ENCODE data around the gene UBAC1.
A peak's percentile ranks its signal among the peaks of the same experiment; 100 is the strongest.

Gene UBAC1, protein sequence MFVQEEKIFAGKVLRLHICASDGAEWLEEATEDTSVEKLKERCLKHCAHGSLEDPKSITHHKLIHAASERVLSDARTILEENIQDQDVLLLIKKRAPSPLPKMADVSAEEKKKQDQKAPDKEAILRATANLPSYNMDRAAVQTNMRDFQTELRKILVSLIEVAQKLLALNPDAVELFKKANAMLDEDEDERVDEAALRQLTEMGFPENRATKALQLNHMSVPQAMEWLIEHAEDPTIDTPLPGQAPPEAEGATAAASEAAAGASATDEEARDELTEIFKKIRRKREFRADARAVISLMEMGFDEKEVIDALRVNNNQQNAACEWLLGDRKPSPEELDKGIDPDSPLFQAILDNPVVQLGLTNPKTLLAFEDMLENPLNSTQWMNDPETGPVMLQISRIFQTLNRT

DNA sequence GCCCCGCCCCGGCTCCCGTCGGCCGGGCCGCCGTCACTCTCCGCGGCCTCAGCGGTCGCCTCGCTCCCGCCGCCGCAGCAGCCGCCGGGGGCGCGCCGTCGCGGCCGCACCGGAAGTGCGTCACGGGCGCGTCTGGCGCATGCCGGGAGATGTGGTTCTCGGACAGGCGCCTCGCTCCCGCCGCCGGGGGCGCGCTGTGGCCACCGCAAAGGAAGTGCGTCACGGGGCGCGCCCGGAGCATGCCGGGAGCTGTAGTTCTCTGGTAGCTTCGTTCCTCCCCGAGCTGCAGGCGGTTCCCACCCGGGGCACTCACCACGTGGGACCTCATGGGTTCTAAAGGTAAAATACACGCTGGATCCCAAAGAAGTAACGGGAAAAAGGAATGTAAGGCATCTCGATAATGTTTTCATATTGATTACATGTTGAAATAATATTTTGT is at the start of gene UBAC1:
TSS of gene UBAC1 (minus strand) at position 97 of the 439 bp plus-strand sequence. CDS start 211 bp downstream, outside the sequence.
- Mint-ChIP-seq H3K27me3 (peaks cover 7% of the 10 kb centered on the region), H3K9me3 (no peaks in the 10 kb centered on the region), H3K4me3 (peak within 1 kb of the TSS; percentile 91 to 95), H3K4me1 (peaks cover 44% of the 10 kb centered on the region), H3K27ac (peak within 1 kb of the TSS; percentile 75 to 85)
- ATAC-seq (peak; percentile 94), DNase-seq (peak; percentile 95 to 96)

DNA sequence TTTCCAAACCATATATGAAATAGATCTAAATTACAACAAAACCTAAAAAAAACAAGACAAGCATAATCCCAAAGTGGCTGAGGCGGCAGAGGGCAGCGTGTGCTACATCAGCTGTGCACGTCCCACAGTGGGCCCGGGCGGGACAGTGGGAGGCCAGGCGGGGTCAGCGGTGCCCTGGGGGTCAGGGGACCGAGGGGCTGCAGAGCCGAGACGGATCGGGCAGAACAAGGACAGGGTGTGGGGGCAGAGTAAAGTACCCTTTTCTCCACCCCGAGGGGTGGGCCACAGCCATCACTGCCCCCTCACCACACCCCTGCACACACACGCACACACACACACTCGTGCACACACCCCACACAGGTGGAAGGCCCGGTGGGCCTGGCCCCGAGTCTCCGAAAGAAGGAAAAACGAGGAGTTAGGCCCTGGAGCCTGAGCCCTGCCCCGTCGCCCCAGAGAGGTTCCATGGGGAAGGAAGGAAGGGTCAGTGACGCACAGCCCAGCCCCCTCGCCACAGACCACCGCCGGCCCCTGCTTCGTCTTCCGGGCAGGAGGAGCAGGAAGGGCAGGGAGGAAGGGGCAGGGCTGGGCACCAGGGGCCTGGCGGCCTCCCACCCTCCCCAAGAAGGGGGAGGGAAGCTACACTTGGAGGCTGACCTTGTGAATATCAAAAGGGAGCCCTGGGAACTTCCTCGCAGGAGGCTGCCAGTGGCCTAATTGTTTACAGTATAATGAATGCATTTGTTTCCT is 49.6 kb upstream of the UBAC1 start:
- no peaks in the 10 kb centered on the region for H3K9me3 Mint-ChIP-seq
- no peak overlapping the region for H3K27ac Mint-ChIP-seq
- H3K27me3 Mint-ChIP-seq: no peaks in the 10 kb centered on the region
- peak; percentile 16 for ATAC-seq
- no peaks in the 10 kb centered on the region for H3K4me1 Mint-ChIP-seq
- DNase-seq: no peak
- H3K4me3 Mint-ChIP-seq: no peak overlapping the region

- Mint-ChIP-seq H3K4me3 (no peak overlapping the region), H3K27me3 (no peaks in the 10 kb centered on the region), H3K9me3 (no peaks in the 10 kb centered on the region), H3K27ac (no peak overlapping the region), H3K4me1 (no peaks in the 10 kb centered on the region)
- no peak for DNase-seq
- ATAC-seq: peak; percentile 24
These were observed 49.0 kb upstream of the UBAC1 start for GRCh38 chr9:136010176-136010575.

DNA sequence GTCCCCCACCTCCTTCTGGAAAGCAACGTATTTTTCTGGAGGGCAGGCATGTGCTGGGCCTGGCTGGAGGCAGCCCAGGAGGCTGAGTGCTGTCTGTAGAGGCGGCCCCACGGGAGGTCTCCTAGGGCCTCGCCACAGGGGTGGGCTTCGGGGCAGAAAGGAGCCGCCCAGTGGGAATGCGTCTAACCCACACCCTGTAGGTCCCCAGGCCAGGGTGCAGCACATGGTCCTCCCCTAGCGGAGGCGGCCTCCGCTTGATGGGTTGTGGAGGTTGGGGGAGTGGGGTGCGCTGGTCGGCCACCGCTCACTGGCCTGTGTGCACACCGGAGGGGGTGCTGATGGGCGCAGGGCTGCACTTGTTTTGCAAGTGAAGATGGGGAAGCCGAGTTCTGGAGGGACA is 48.3 kb upstream of the UBAC1 start:
- no peak for DNase-seq

DNA sequence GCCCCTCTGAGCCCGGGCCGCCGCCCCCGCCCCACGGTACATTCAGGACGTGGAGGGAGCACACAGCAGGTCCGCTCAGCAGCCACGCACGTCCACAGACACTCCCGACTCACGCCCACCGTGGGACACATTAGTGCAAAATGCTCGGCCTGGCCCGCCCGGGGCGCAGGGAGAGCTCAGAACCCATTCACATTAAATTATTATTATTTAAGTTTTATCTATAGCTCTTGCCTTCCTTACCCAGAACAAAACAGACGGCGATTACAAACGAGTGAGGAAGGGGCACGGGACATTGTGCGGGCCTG is 47.5 kb upstream of the UBAC1 start:
- no peaks in the 10 kb centered on the region for H3K27me3 Mint-ChIP-seq
- H3K27ac Mint-ChIP-seq: no peak overlapping the region
- H3K9me3 Mint-ChIP-seq: no peaks in the 10 kb centered on the region
- H3K4me3 Mint-ChIP-seq: no peak overlapping the region
- no peak for ATAC-seq
- DNase-seq: no peak
- H3K4me1 Mint-ChIP-seq: no peaks in the 10 kb centered on the region

More for the DNA sequence above, 48.3 kb upstream of the UBAC1 start:
- no peak overlapping the region for H3K27ac Mint-ChIP-seq
- no peaks in the 10 kb centered on the region for H3K9me3 Mint-ChIP-seq
- no peaks in the 10 kb centered on the region for H3K4me1 Mint-ChIP-seq
- peak; percentile 29 for ATAC-seq
- no peak overlapping the region for H3K4me3 Mint-ChIP-seq
- no peaks in the 10 kb centered on the region for H3K27me3 Mint-ChIP-seq

DNA sequence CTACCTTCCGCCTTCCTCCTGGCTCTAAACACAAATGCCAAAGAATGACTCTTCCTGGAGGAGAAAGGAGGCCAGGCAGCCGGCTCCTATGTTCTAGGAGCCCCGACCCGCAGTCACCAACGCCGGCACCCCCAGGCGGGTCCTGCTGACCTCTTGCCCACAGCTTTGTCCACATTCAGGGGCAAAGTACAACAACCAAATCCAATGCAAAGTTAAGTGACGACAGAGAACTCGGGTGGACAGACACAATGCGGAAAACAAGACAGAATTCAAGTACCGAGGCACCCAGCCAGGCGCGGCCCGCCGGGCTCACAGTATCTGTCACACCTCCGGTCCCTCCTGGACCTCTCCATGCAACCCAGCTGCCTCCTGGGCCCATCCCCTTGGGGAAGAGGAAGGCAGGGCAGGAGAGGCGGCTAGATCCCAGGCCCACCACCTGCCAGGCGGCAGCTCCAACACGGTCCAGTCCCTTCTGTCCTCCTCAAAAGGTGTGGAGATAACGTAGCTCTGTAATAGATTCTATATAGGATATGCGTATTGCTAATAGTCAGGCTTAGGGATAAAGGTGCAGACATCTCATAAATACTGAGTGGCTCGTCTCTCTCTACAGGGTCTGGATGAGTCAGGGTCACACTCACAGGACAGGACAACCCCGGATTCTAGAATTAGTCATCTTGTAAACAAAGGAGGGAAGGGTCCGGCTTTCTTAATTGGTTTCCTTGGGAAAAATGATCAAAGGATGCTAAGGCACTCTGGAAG is 46.9 kb upstream of the UBAC1 start:
- Mint-ChIP-seq H3K27ac (no peak overlapping the region), H3K4me1 (no peaks in the 10 kb centered on the region), H3K9me3 (no peaks in the 10 kb centered on the region), H3K4me3 (no peak overlapping the region), H3K27me3 (no peaks in the 10 kb centered on the region)
- DNase-seq (no peak), ATAC-seq (no peak)

GRCh38 chr9:136007276-136007933 is 46.2 kb upstream of the UBAC1 start:
- Mint-ChIP-seq H3K27me3 (no peaks in the 10 kb centered on the region), H3K4me1 (no peaks in the 10 kb centered on the region), H3K9me3 (no peaks in the 10 kb centered on the region), H3K4me3 (no peak overlapping the region), H3K27ac (peak overlapping the region in 1 of 2 donors; percentile 9)
- DNase-seq (no peak), ATAC-seq (no peak)

DNA sequence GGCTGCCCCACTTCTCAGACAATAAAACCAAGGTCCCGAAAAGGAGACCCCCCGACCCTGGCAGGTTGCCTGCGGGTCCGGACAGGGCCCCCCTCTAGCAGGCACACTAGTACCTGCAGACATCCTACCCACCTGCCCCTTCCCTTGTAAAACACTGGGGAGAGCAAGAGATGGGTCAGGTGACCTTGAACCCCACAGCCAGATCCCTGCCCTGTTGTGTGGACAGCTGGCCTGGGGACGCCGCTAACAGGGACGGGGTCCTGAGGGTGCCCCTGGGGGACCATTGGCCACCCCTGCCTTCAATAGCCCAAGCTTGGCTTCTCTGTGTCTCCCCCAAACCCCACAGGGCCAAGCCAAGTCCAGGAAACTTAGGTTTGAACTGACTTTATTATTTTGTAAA is 45.0 kb upstream of the UBAC1 start:
- H3K4me1 Mint-ChIP-seq: no peaks in the 10 kb centered on the region
- H3K27ac Mint-ChIP-seq: no peak overlapping the region
- H3K27me3 Mint-ChIP-seq: no peaks in the 10 kb centered on the region
- H3K9me3 Mint-ChIP-seq: no peaks in the 10 kb centered on the region
- DNase-seq (no peak), ATAC-seq (no peak)
- H3K4me3 Mint-ChIP-seq: no peak overlapping the region

- ATAC-seq (no peak), DNase-seq (no peak)
- no peak overlapping the region for H3K27ac Mint-ChIP-seq
- no peak overlapping the region for H3K4me3 Mint-ChIP-seq
- no peaks in the 10 kb centered on the region for H3K27me3 Mint-ChIP-seq
- no peaks in the 10 kb centered on the region for H3K9me3 Mint-ChIP-seq
- no peaks in the 10 kb centered on the region for H3K4me1 Mint-ChIP-seq
These were observed 43.5 kb upstream of the UBAC1 start for GRCh38 chr9:136004712-136005111.

- no peak for ATAC-seq
- no peaks in the 10 kb centered on the region for H3K4me1 Mint-ChIP-seq
- H3K27me3 Mint-ChIP-seq: no peaks in the 10 kb centered on the region
- H3K27ac Mint-ChIP-seq: no peak overlapping the region
- H3K4me3 Mint-ChIP-seq: no peak overlapping the region
- no peak for DNase-seq
- H3K9me3 Mint-ChIP-seq: no peaks in the 10 kb centered on the region
These were observed 43.0 kb upstream of the UBAC1 start for GRCh38 chr9:136004219-136004618.

DNA sequence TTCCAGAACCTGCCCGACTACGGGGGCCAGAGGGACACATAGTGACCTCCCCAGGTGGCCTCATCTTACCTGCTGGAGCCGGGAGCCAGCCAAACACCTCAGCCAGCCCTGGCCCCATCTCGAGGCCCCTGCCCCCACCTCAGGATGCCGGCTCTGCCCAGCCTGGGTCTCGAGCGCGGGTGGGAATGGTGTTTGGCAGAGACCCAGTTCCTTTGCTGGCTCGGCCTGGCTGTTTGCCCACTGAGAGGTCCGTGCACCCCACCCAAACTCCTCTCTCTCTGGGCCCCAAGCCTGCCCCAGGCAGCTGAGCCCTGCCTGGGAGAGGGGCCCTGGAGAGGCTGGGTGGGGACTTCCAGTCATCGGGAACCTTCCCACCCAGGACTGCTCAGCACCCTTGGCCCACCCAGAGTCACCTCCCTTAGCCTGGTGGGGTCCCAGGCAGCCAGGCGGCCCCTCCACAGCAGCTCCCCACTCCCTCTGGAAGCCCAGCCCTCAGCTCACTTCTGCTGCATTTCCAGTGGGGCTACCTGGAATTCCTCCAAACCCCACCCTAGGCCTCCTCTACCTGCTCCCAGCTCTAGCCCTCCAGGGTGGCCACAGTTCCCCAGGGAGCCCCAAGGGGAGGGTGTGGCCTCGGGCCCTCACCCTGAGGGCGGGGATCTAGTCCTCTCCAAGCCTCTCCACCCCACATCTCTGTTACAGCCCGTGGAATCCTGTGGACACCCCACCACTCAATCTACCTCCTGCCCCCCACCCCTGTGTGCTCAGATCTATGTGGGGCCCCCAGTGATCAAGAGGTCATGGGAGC is 42.4 kb upstream of the UBAC1 start:
- Mint-ChIP-seq H3K9me3 (no peaks in the 10 kb centered on the region), H3K4me3 (no peak overlapping the region), H3K4me1 (no peaks in the 10 kb centered on the region), H3K27me3 (no peaks in the 10 kb centered on the region), H3K27ac (no peak overlapping the region)
- ATAC-seq: peak; percentile 17
- DNase-seq: no peak

- ATAC-seq: no peak
- H3K27me3 Mint-ChIP-seq: no peaks in the 10 kb centered on the region
These were observed 41.7 kb upstream of the UBAC1 start for GRCh38 chr9:136002881-136003280.

DNA sequence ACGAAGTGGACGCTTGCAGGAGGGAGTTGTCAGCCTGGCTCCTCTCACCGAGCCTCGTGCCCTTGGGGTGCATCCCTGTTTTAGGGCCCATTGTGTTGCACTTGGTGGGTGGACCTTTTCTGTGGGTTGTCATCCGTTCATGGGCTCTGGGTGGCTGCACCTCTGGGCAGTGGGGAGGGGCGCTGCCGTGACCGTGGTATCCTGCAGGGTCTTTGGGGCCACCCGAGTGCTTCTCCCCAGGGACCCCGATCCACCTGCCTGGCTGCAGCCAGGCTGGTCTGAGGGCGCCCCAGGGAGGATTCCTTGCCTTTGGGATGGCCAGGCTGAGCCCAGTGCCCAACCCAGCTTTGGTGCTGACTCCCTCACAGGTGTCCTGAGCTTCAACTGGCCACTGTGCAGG is 41.0 kb upstream of the UBAC1 start:
- ATAC-seq (no peak), DNase-seq (no peak)
- Mint-ChIP-seq H3K4me1 (no peaks in the 10 kb centered on the region), H3K27me3 (no peaks in the 10 kb centered on the region), H3K9me3 (no peaks in the 10 kb centered on the region), H3K27ac (no peak overlapping the region), H3K4me3 (no peak overlapping the region)

More at GRCh38 chr9:136002881-136003280, 41.7 kb upstream of the UBAC1 start:
- no peaks in the 10 kb centered on the region for H3K4me1 Mint-ChIP-seq
- H3K9me3 Mint-ChIP-seq: no peaks in the 10 kb centered on the region
- H3K4me3 Mint-ChIP-seq: no peak overlapping the region
- no peak overlapping the region for H3K27ac Mint-ChIP-seq
- no peak for DNase-seq

- no peaks in the 10 kb centered on the region for H3K4me1 Mint-ChIP-seq
- no peak for ATAC-seq
- no peaks in the 10 kb centered on the region for H3K9me3 Mint-ChIP-seq
- no peak overlapping the region for H3K27ac Mint-ChIP-seq
- no peaks in the 10 kb centered on the region for H3K27me3 Mint-ChIP-seq
- H3K4me3 Mint-ChIP-seq: no peak overlapping the region
- DNase-seq: no peak
These were observed 40.1 kb upstream of the UBAC1 start for GRCh38 chr9:136001231-136001630.
